GM18861 (cell line): Measurements from ENCODE around the gene FAIM2.

ENCODE experiments used
- ATAC-seq: cut with Tn5 transposase; IDR thresholded peaks from one replicate; pipeline ENCODE4 v1.9.1; 2021; ENCODE audit not compliant: unreplicated experiment

FAIM2 gene

GRCh38 chr12:49827401-49828099 is 76.2 kb downstream of the FAIM2 start:
- ATAC-seq: no peak

DNA sequence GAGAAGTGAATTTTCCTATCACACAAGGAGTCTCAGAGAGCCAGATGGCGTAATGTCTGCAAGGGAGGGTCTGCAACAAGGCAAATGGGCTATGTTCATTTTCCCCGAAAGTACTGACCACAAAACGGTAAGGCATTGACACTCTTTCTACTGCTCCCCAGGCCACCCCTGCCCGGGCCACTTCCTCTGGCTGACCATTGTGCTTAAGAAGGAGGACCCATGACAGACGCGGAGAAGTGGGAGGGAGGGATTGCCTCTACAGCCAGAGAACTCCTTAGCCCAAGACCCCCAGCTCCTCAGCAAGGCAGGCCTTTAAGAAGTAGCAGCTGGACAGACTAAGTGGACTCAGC is 76.7 kb downstream of the FAIM2 start:
- ATAC-seq: no peak

DNA sequence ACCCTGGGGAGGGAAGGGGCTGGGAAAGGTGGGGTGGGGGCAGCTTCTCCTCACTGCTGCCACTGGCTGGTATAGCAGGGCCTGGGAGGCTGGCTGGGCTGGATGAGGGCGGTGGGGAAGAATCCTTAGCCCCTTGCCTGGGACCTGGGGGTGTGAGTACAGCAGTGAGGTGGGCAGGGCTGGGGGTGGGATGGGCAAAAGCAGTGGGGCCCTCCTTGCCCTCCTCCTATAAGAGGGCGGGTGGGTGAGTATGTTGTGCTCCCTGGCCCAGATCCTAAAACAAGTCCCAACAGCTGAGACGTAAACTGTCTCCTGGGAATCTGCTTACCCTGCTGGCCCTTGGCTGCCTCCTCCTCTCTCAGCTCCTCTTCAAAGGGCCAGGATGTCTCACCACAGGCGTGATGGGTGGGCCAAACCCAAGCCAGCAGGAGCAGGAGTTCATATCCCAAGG is 77.7 kb downstream of the FAIM2 start:
- no peak for ATAC-seq

- ATAC-seq: no peak
These were observed 78.2 kb downstream of the FAIM2 start for GRCh38 chr12:49825360-49825970.

- ATAC-seq: no peak
These were observed 78.8 kb downstream of the FAIM2 start for GRCh38 chr12:49824895-49825294.

DNA sequence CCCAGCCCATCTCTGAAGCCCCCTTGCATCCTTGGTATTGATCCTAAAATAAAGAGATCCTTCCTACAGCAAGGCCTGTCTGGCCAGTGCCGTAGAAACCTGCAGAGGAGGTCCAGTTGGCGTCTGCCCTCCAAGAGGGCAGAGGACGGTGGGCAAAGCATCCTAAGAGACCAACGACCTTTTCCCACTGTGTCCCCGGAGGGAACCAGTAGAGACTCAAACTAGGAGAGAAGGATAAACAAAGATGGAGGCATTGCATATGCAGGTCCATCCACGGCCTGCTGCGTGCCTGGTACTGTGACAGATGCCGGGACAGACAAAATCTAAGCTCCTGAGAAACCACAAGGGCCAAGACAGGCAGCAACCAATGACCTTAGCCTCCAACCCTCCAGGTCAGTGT is 79.3 kb downstream of the FAIM2 start:
- ATAC-seq: no peak

GRCh38 chr12:49823951-49824350 is 79.7 kb downstream of the FAIM2 start:
- no peak for ATAC-seq

- no peak for ATAC-seq
These were observed 80.3 kb downstream of the FAIM2 start for GRCh38 chr12:49823350-49823749.

DNA sequence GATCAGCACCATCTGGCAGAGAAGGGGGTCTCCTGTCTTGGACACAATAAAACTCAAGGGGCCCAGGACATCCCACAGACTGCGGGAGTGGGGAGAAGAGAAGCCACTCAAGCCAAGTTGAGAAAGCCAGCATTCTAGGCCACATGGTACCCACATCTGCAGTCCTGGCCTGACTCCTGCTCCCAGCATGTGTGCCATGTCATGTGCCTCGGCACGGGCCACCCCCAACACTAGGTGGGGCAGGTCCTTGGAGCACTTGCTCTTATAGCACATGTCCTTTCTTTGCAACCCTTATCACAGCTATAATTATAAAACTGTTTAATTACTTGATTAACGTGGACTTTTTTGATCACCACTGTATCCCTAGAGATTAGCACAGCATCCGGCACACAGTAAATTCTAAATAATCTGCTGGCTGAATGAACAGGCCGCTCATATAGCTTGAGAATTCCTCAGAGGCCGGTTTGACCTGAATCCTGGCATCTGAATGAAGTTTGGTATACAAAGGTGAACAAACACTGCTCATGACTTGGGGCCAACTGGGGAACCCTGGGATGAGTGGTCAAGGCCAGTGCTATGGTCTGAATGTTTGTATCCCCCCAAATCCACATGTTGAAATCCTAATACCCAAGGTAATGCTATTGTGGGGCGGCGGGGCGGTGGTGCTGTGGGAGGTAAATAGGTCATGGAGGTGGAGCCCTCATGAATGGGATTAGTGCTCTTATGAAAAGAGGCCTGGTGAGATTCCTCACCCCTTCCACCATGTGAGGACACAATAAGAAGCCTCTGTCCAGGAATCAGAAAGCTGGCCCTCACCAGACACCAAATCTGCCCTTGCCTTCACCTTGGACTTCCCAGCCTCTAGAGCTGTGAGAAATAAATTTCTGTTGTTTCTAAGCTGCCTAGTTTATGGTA is 82.1 kb downstream of the FAIM2 start:
- ATAC-seq: no peak

DNA sequence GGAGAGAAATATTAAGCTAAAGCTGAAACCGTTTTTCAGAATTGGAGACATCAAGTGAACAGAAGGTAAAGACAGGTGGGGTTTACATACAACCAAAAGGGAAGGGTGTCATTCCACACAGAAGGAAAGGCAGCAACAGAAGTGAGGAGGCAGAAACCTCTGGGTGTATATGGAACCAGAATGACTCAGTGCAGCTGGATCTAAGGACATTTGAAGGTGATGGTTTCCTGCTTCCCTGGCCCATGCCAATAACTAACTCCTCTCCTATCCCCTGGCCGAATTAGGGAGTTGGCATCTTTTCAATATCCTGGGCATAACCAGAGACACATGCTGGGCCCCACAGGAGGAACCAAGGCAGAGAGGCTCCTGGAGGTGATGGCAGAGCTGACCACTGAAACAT is 83.9 kb downstream of the FAIM2 start:
- no peak for ATAC-seq

DNA sequence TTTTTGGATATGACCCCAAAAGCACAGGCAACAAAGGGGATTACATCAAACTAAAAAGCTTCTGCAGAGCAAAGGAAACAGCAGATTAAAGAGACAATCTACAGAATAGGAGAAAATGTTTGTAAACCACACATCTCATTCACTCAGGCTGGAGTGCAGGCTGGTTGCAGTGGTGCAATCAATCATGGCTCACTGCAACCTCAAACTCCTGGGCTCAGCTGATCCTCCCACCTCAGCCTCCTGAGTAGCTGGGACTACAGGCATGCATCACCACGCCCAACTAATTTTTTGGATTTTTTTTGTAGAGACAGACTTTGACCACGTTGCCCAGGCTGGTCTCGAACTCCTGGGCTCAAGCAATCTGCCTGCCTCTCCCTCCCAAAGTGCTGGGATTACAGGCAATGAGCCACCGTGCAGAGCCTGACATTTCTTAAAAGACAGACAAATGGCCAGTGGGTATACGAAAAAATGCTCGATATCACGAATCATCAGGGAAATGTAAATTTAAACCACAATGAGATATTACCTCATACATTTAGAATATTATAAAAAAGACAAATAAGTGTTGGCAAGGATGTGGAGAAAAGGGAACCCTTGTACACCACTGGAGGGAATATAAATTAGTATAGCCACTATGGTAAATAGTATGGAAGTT is 85.3 kb downstream of the FAIM2 start:
- no peak for ATAC-seq
